Tibial nerve (tissue), 4 donors: ENCODE measurements around the gene GSC2.

Experiments
- CTCF ChIP-seq, 5 experiments: fragments of 200-600 bp in 3 of 5; fragments of 450-650 bp in 2 of 5; sonication (generic) in 3 of 5; IDR thresholded peaks; one replicate each; pipeline ENCODE4 v1.5.1; 2016 to 2019; ENCODE audit warnings: antibody characterized with exemption in 5 of 5, mild to moderate bottlenecking in 3 of 5, moderate library complexity in 2 of 5
- EP300 ChIP-seq, 2 donors: sonication (generic); formaldehyde crosslinking; IDR thresholded peaks; one replicate each; pipeline ENCODE4 v1.6.1; 2017; ENCODE audit warnings: antibody characterized with exemption in 2 of 2, mild to moderate bottlenecking in 1 of 2
- POLR2A ChIP-seq, 2 donors: fragments of 450-650 bp; IDR thresholded peaks; one replicate each; pipeline ENCODE4 v1.6.1; 2017; ENCODE audit warnings: antibody characterized with exemption in 2 of 2, mild to moderate bottlenecking in 2 of 2, moderate library complexity in 2 of 2

DNA sequence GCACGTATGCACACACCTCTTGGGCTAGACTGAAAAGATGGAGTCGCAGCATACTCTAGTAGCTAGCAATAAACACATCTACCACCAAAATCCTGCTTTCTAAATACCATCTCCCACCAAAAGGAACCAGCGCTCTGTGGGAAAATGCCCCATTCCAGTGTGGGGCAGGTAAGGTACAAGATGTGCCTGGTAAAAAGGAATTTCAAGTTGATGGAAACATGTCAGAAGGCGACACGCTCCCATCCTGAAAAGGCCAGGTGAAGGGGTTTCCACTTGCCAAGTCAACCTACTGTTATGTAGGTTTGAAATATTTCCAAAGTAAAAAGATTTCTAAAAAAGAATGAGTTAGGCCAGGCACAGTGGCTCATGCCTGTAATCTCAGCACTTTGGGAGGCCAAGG lies 36.7 kb downstream of the GSC2 start:
- TF ChIP-seq EP300 (IDR thresholded peaks at IDR 0.05) = no peak
- no peak for TF ChIP-seq CTCF (IDR thresholded peaks at IDR 0.05)
- TF ChIP-seq POLR2A (IDR thresholded peaks at IDR 0.05) = no peak
